Loucy (cell line): ENCODE results near the gene COG3.

Experiments used
- H2AFZ ChIP-seq: fragments of 200-600 bp; sonication (generic); 2 replicates; pipeline ENCODE4 v1.6.0; 2016; ENCODE audit warnings: antibody characterized with exemption, mild to moderate bottlenecking, low read length, moderate library complexity
- H3F3A ChIP-seq: fragments of 200-600 bp; 2 replicates; pipeline ENCODE4 v1.6.0; 2016; ENCODE audit warnings: antibody characterized with exemption, low read depth, mild to moderate bottlenecking
- H3K27me3 ChIP-seq: fragments of 200-600 bp; sonication (generic); 2 replicates; pipeline ENCODE4 v1.6.1; 2014; ENCODE audit warnings: low read length, mild to moderate bottlenecking; ENCODE audit not compliant: insufficient read depth, poor library complexity, severe bottlenecking
- H3K36me3 ChIP-seq: fragments of 200-600 bp; sonication (generic); 2 replicates; pipeline ENCODE4 v1.6.1; 2016; ENCODE audit warnings: low read length; ENCODE audit not compliant: insufficient read depth
- H3K4me1 ChIP-seq: fragments of 200-600 bp; sonication (generic); 2 replicates; pipeline ENCODE4 v1.5.1; 2014; ENCODE audit warnings: low read length, mild to moderate bottlenecking; ENCODE audit not compliant: insufficient read depth, poor library complexity, severe bottlenecking
- H3K4me2 ChIP-seq: fragments of 200-600 bp; sonication (generic); 2 replicates; pipeline ENCODE4 v1.6.0; 2014; ENCODE audit warnings: antibody characterized with exemption, low read length, low read depth, mild to moderate bottlenecking; ENCODE audit not compliant: poor library complexity, severe bottlenecking
- H3K4me3 ChIP-seq: fragments of 200-600 bp; sonication (generic); 2 replicates; pipeline ENCODE4 v1.5.1; 2014; ENCODE audit warnings: low read length, mild to moderate bottlenecking, mixed read lengths; ENCODE audit not compliant: poor library complexity, severe bottlenecking
- H3K79me2 ChIP-seq: fragments of 200-600 bp; sonication (generic); 2 replicates; pipeline ENCODE4 v1.6.1; 2014; ENCODE audit warnings: low read length; ENCODE audit not compliant: insufficient read depth
- H3K9ac ChIP-seq: fragments of 200-600 bp; sonication (generic); 2 replicates; pipeline ENCODE4 v1.6.0; 2014; ENCODE audit warnings: mild to moderate bottlenecking, low read depth, low read length, moderate library complexity; ENCODE audit not compliant: poor library complexity, severe bottlenecking
- H3K9me2 ChIP-seq: fragments of 200-600 bp; sonication (generic); replicated peaks from 2 replicates; pipeline ENCODE4 v1.6.1; 2016; ENCODE audit warnings: low read depth, low read length, mixed read lengths
- H3K9me3 ChIP-seq: fragments of 200-600 bp; sonication (generic); 2 replicates; pipeline ENCODE4 v1.6.1; 2014; ENCODE audit warnings: mild to moderate bottlenecking, antibody characterized with exemption, low read length, low read depth; ENCODE audit not compliant: insufficient read depth
- H4K20me1 ChIP-seq: fragments of 200-600 bp; sonication (generic); 2 replicates; pipeline ENCODE4 v1.6.0; 2014; ENCODE audit warnings: antibody characterized with exemption, low read length, mild to moderate bottlenecking; ENCODE audit not compliant: insufficient read depth, poor library complexity, severe bottlenecking
- CTCF ChIP-seq: fragments of 200-600 bp; sonication (generic); conservative IDR thresholded peaks from 2 replicates; pipeline ENCODE4 v1.5.1; 2014; ENCODE audit warnings: mild to moderate bottlenecking, antibody characterized with exemption, low read length
- EZH2phosphoT487 ChIP-seq: fragments of 200-600 bp; IDR thresholded peaks from 2 replicates; pipeline ENCODE4 v1.6.1; 2018; ENCODE audit warnings: antibody characterized with exemption, mild to moderate bottlenecking, moderate library complexity, borderline replicate concordance

Gene COG3

DNA sequence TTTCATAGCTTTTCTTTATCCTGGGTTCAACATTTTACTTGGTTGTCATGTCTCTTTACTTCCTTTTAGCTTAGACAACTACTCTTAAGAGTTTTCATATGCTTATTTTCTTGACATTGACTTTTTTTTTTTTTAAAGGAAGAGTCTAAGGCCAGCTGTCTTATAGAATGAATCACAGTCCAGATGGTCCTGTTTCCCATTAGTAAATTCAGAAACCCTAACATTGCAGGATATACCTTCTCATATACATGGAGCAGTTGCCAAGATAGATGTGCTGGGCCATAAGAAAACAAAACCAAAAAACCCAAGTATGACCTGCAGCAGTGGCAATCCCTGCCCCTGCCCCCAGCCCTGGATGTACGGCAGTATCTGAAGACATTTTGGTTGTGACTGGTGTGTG is 72.8 kb downstream of the COG3 start:
- H3K9me2 ChIP-seq = no peaks in the 10 kb centered on the region
- no peaks in the 10 kb centered on the region for H3K4me1 ChIP-seq
- peaks cover 36% of the 10 kb centered on the region; the same call in 1 of the 2 replicates for H3K36me3 ChIP-seq
- no peaks in the 10 kb centered on the region for H3K79me2 ChIP-seq
- no peak for TF ChIP-seq EZH2phosphoT487
- TF ChIP-seq CTCF = no peak
- H3F3A ChIP-seq = no peaks in the 10 kb centered on the region
- H3K9ac ChIP-seq = no peak overlapping the region
- no peaks in the 10 kb centered on the region for H4K20me1 ChIP-seq
- H2AFZ ChIP-seq = no peak overlapping the region
- H3K4me3 ChIP-seq = no peak overlapping the region
- H3K9me3 ChIP-seq = no peaks in the 10 kb centered on the region
- no peak overlapping the region for H3K4me2 ChIP-seq
- no peaks in the 10 kb centered on the region for H3K27me3 ChIP-seq

DNA sequence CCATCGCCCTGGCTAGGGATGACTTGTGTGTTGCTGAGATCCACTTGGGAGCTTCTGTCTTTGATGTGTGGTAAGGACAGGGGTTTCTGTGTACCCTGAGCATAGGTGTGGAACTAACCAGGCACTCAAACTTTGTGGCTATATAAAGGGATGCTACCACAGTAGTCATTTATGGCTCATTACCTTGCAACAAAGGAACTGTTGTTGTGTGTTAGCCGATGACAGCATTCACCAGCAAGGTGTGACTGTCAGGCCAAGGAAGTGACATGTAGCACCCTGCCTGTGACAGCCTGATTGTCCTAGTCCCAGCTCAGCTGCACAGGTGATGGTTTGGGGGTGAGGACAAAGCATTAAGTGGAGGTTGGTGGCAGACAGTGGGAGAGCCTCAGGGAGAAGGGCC is 73.6 kb downstream of the COG3 start:
- H2AFZ ChIP-seq = no peak overlapping the region
- no peaks in the 10 kb centered on the region for H3K79me2 ChIP-seq
- no peak overlapping the region for H3K4me2 ChIP-seq
- H3K4me3 ChIP-seq = no peak overlapping the region
- no peaks in the 10 kb centered on the region for H3K9me2 ChIP-seq
- H3K9ac ChIP-seq = no peak overlapping the region
- no peaks in the 10 kb centered on the region for H3K27me3 ChIP-seq
- TF ChIP-seq CTCF (no peak), EZH2phosphoT487 (no peak)
- H3K9me3 ChIP-seq = no peaks in the 10 kb centered on the region
- H3K36me3 ChIP-seq = peaks cover 28% of the 10 kb centered on the region; the same call in 1 of the 2 replicates
- no peaks in the 10 kb centered on the region for H3K4me1 ChIP-seq
- no peaks in the 10 kb centered on the region for H3F3A ChIP-seq
- H4K20me1 ChIP-seq = no peaks in the 10 kb centered on the region

DNA sequence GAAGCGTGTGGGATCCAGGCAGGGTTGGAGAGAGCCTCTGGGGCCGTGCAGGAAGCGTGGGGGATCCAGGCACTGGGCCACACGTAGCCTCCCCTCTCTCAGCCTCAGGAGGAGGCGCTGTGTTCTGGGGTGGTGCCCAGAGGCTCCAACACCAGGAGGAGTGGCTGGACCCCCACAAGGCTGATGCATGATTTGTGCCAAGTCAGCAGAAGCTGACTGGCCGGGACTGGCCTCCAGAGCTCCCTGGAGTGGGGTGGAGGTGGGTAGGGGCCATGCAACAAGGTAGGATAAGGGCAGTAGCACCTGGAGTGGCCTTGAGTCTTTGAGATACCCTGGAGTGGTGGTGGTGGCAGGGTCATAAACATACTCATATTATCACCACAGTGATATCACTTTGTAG is 75.5 kb downstream of the COG3 start:
- H3K4me1 ChIP-seq = no peaks in the 10 kb centered on the region
- no peaks in the 10 kb centered on the region for H3K9me3 ChIP-seq
- TF ChIP-seq CTCF = no peak
- peaks cover 10% of the 10 kb centered on the region; the same call in 1 of the 2 replicates for H3K36me3 ChIP-seq
- no peaks in the 10 kb centered on the region for H3K9me2 ChIP-seq
- H3F3A ChIP-seq = no peaks in the 10 kb centered on the region
- no peaks in the 10 kb centered on the region for H3K27me3 ChIP-seq
- no peak overlapping the region for H3K4me3 ChIP-seq
- no peak overlapping the region for H3K9ac ChIP-seq
- no peaks in the 10 kb centered on the region for H4K20me1 ChIP-seq
- H2AFZ ChIP-seq = no peak overlapping the region
- no peak overlapping the region for H3K4me2 ChIP-seq
- H3K79me2 ChIP-seq = no peaks in the 10 kb centered on the region
